Kidney (tissue), 14 donors: ENCODE results near the gene ZNF318. TPM values are rescaled to one million over a fixed set of nuclear protein-coding genes. Genes with fewer than 3 reads are reported as not detected.

Experiments
- DNase-seq, 5 donors: peaks; one replicate each; pipeline ENCODE4 v3.0.0-alpha.2; 2013 to 2020
- FAIRE-seq: peaks from 2 replicates; lab custom pipeline; 2012; peaks lifted over from hg19 to GRCh38; lab: Jason Lieb, UNC
- H3K27ac ChIP-seq, 2 donors: one replicate each; pipeline ENCODE4 v1.7.0; 2013; ENCODE audit warnings: low read depth in 2 of 2, low read length in 2 of 2, inconsistent platforms in 1 of 2
- H3K27me3 ChIP-seq: one replicate; pipeline ENCODE4 v1.7.1; 2013; ENCODE audit warnings: low read length, inconsistent platforms; ENCODE audit not compliant: control insufficient read depth, insufficient read depth
- H3K36me3 ChIP-seq, 3 donors: one replicate each; pipeline versions ENCODE4 v1.7.0 to v1.7.1; 2013; ENCODE audit warnings: low read length in 3 of 3, control low read depth in 1 of 3, inconsistent platforms in 1 of 3; ENCODE audit not compliant: insufficient read depth in 3 of 3, control insufficient read depth in 2 of 3
- H3K4me1 ChIP-seq, 3 donors: one replicate each; pipeline versions ENCODE4 v1.7.0 to v1.7.1; 2013; ENCODE audit warnings: low read length in 3 of 3, inconsistent platforms in 1 of 3, low read depth in 1 of 3; ENCODE audit not compliant: control insufficient read depth in 2 of 3, insufficient read depth in 2 of 3
- H3K4me3 ChIP-seq, 3 donors: one replicate each; pipeline versions ENCODE4 v1.7.0 to v1.8.1; 2013; ENCODE audit warnings: low read length in 3 of 3, control low read depth in 1 of 3, inconsistent platforms in 1 of 3
- H3K9ac ChIP-seq, 3 donors: one replicate each; pipeline versions ENCODE4 v1.7.0 to v1.7.1; 2013; ENCODE audit warnings: low read length in 3 of 3, control low read depth in 1 of 3, inconsistent platforms in 1 of 3
- H3K9me3 ChIP-seq, 3 donors: one replicate each; pipeline versions ENCODE4 v1.7.0 to v1.7.1; 2013; ENCODE audit warnings: low read length in 3 of 3, control low read depth in 1 of 3, inconsistent platforms in 1 of 3; ENCODE audit not compliant: control insufficient read depth in 2 of 3, insufficient read depth in 1 of 3
- intact Hi-C: fragments of 100-400 bp; cut with DNase I; formaldehyde crosslinking; loops from one replicate; pipeline ENCODE4 v1.11.1; 2022
- polyA plus RNA-seq: library from polyadenylated mRNA; stranded (reverse); fragments of 350-450 nt; fragmentation: Illumina TruSeq; extraction: RNeasy Lipid Tissue Mini Kit (QIAGEN cat#74804); gene quantifications from one replicate; pipeline ENCODE4 v1.2.3, GENCODE V29; 2014; ENCODE audit warnings: low read depth, low replicate concordance; ENCODE audit not compliant: insufficient read depth
- total RNA-seq: library from RNA; stranded (reverse); fragmentation: NEBNext Ultra II Directional; extraction: Animal tissue kit (Norgen Biotek cat#: 25700); gene quantifications from one replicate; pipeline ENCODE4 v1.2.1, GENCODE V29; 2021
- TF ChIP-seq, protein P1 (sequence below): IDR thresholded peaks from 3 replicates; pipeline ENCODE4 v1.5.1; 2012; ENCODE audit warnings: mild to moderate bottlenecking, moderate library complexity, borderline replicate concordance; ENCODE audit not compliant: insufficient read depth; ENCODE audit errors: extremely low read depth
- donor health status: control.
- donor health status: control.
- donor health status: control.
- donor health status: control.
- donor health status: control.
- donor health status: DM: yes; HTN: yes; CAD: no.
- donor health status: Normal renal cell carcinoma (clear cell type).

Gene ZNF318
- total and polyA plus RNA-seq, 2 donors from 2014 or later = 5.5 to 13.9 TPM

- Histone ChIP-seq H3K4me1 (peaks cover 0 to 5% (median 2%) of the 10 kb centered on the region in 3 donors), H3K27me3 (no peaks in the 10 kb centered on the region), H3K4me3 (no peak overlapping the region), H3K9ac (no peak overlapping the region), H3K27ac (no peak overlapping the region), H3K9me3 (no peaks in the 10 kb centered on the region), H3K36me3 (no peaks in the 10 kb centered on the region)
- intact Hi-C loops = no loop called here
- TF ChIP-seq, protein P1, sequence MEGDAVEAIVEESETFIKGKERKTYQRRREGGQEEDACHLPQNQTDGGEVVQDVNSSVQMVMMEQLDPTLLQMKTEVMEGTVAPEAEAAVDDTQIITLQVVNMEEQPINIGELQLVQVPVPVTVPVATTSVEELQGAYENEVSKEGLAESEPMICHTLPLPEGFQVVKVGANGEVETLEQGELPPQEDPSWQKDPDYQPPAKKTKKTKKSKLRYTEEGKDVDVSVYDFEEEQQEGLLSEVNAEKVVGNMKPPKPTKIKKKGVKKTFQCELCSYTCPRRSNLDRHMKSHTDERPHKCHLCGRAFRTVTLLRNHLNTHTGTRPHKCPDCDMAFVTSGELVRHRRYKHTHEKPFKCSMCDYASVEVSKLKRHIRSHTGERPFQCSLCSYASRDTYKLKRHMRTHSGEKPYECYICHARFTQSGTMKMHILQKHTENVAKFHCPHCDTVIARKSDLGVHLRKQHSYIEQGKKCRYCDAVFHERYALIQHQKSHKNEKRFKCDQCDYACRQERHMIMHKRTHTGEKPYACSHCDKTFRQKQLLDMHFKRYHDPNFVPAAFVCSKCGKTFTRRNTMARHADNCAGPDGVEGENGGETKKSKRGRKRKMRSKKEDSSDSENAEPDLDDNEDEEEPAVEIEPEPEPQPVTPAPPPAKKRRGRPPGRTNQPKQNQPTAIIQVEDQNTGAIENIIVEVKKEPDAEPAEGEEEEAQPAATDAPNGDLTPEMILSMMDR = no peak
- DNase-seq = peak in 3 of 5 donors; percentile 50 to 78 (median 78)
- FAIRE-seq = no peak
These were observed 9.2 kb upstream of the ZNF318 start for GRCh38 chr6:43378631-43379030.

DNA sequence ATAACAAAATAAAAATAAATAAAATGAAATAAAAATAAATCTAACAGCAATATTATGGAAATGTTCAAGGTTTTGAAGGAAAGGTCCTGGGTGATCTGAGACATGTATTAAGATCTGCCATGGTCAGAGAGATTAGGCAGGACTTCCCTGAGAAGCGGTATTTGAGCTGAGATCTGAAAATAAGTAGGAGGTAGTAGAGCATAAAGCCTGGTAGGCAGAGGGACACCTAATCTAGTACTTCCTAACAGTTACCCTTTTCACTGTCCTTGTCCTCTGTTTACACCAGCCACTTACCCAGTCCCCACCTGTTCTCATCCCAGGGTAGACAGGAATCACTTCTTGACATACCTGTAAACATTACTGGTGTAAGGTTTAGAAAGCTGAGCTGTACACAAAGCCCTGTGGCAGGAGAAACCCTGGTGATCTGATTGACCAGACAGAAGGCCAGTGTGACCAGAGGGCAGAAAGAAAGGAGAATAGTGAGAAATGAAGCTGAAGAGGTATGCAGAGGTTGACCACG, 8.3 kb upstream of the ZNF318 start:
- FAIRE-seq (no peak), DNase-seq (no peak)
- Histone ChIP-seq H3K36me3 (no peaks in the 10 kb centered on the region), H3K27me3 (no peaks in the 10 kb centered on the region), H3K4me3 (no peak overlapping the region), H3K4me1 (peaks cover 0 to 5% (median 2%) of the 10 kb centered on the region in 3 donors), H3K27ac (no peak overlapping the region), H3K9me3 (no peaks in the 10 kb centered on the region), H3K9ac (no peak overlapping the region)
- intact Hi-C loops = no loop called here
- TF ChIP-seq, protein P1 = no peak

DNA sequence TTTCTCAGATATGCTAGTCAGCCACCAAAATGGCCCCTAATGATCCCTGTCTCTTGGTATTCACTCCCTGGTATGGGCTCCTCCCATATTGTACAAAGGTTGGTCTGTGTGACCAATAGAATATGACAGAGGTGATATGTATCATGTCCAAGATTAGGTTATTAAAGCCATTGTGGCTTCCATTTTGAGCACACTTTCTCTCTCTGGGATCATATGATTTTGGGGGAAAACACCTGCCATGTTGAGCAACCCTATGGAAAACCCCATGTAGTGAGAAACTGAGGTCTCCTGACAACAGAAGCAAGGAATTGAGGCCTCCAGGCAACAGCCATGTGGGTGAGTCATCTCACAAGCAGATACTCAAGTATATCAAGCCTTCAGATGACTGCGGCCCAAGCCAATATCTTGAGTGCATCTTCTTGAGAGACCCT, 7.1 kb upstream of the ZNF318 start:
- Histone ChIP-seq H3K36me3 (no peaks in the 10 kb centered on the region), H3K9me3 (no peaks in the 10 kb centered on the region), H3K27me3 (no peaks in the 10 kb centered on the region), H3K27ac (no peak overlapping the region), H3K4me3 (no peak overlapping the region), H3K9ac (no peak overlapping the region), H3K4me1 (peaks cover 0 to 5% (median 2%) of the 10 kb centered on the region in 3 donors)
- DNase-seq (no peak), FAIRE-seq (no peak)
- intact Hi-C loops = no loop called here
- TF ChIP-seq, protein P1 = no peak

- intact Hi-C loops = no loop called here
- DNase-seq (no peak), FAIRE-seq (no peak)
- Histone ChIP-seq H3K4me1 (peaks cover 0 to 5% (median 2%) of the 10 kb centered on the region in 3 donors), H3K27me3 (no peaks in the 10 kb centered on the region), H3K36me3 (no peaks in the 10 kb centered on the region), H3K9me3 (no peaks in the 10 kb centered on the region), H3K4me3 (no peak overlapping the region), H3K9ac (no peak overlapping the region), H3K27ac (no peak overlapping the region)
- TF ChIP-seq, protein P1 = no peak
These were observed 6.2 kb upstream of the ZNF318 start for GRCh38 chr6:43375693-43376092.
